Mammary epithelial cell (primary cell): ENCODE results near the gene CA5A.

Experiments used
- EZH2 ChIP-seq: IDR thresholded peaks from 2 replicates; pipeline ENCODE4 v1.6.1; 2012; ENCODE audit warnings: low read length, inconsistent platforms, borderline replicate concordance
- TF ChIP-seq, protein P1 (sequence below), 2 donors: IDR thresholded peaks in 1 of 2; conservative IDR thresholded peaks in 1 of 2; 2 replicates each; pipeline ENCODE4 v1.5.1; 2011 to 2012; ENCODE audit warnings: inconsistent platforms in 2 of 2, low read length in 2 of 2, mild to moderate bottlenecking in 2 of 2, control low read depth in 1 of 2, low read depth in 1 of 2; ENCODE audit not compliant: insufficient read depth in 1 of 2; ENCODE audit errors: extremely low read depth in 1 of 2

DNA sequence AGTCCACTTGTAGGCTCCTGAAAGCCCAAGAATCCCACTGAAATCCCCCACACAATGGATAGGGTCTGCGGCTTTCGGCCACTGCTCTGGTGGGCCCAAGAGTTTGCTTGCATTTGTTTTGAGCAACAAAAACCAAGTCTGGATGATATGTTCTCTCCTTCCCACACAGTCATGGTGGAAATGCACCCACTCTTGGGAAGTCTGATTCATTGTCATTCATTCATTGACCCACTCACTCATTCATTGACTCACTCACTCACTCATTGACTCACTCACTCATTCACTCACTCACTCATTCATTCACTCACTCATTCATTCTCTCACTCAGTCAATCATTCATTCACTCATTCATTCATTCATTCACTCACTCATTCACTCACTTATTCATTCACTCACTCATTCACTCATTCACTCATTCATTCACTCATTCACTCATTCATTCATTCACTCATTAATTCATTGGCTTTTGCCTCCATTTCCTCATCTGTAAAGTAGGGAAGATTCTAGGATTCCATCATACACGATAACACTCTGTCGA, 2.2 kb upstream of the CA5A start:
- TF ChIP-seq, protein P1, sequence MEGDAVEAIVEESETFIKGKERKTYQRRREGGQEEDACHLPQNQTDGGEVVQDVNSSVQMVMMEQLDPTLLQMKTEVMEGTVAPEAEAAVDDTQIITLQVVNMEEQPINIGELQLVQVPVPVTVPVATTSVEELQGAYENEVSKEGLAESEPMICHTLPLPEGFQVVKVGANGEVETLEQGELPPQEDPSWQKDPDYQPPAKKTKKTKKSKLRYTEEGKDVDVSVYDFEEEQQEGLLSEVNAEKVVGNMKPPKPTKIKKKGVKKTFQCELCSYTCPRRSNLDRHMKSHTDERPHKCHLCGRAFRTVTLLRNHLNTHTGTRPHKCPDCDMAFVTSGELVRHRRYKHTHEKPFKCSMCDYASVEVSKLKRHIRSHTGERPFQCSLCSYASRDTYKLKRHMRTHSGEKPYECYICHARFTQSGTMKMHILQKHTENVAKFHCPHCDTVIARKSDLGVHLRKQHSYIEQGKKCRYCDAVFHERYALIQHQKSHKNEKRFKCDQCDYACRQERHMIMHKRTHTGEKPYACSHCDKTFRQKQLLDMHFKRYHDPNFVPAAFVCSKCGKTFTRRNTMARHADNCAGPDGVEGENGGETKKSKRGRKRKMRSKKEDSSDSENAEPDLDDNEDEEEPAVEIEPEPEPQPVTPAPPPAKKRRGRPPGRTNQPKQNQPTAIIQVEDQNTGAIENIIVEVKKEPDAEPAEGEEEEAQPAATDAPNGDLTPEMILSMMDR (conservative IDR thresholded peaks at IDR 0.05 in 1 of 2, IDR thresholded peaks at IDR 0.05 in 1 of 2; ENCODE audit: extremely low read depth in 1 of 2, insufficient read depth in 1 of 2, low read depth in 1 of 2, low read length in 2 of 2), result no peak
- TF ChIP-seq EZH2, result no peak
